HepG2 (cell line): Measurements from ENCODE around the gene TASP1. TPM values are rescaled to one million over a fixed set of nuclear protein-coding genes. Genes with fewer than 3 reads are reported as not detected.

Experiments
- ARID2 ChIP-seq: sonication (generic); formaldehyde crosslinking; IDR thresholded peaks from 2 replicates; pipeline ENCODE4 v1.8.1; 2022; ENCODE audit warnings: mild to moderate bottlenecking, missing genetic modification reagents, borderline replicate concordance
- ATF5 ChIP-seq: sonication (generic); formaldehyde crosslinking; IDR thresholded peaks from 2 replicates; pipeline ENCODE4 v1.4.0; 2020; ENCODE audit warnings: mild to moderate bottlenecking, low read depth, missing genetic modification reagents
- CAMTA2 ChIP-seq: sonication (generic); formaldehyde crosslinking; IDR thresholded peaks from 2 replicates; pipeline ENCODE4 v1.4.0; 2020; ENCODE audit warnings: mild to moderate bottlenecking, missing genetic modification reagents, borderline replicate concordance
- CEBPB ChIP-seq: IDR thresholded peaks from 2 replicates; pipeline ENCODE4 v1.6.1; 2011; ENCODE audit warnings: low read depth, low read length, improper control_type of control experiment, borderline replicate concordance
- HMG20B ChIP-seq: conservative IDR thresholded peaks from 2 replicates; pipeline ENCODE4 v1.6.1; 2016; ENCODE audit warnings: missing genetic modification reagents, missing compliant biosample characterization
- HNRNPUL1 ChIP-seq: fragments of 200-400 bp; formaldehyde crosslinking; IDR thresholded peaks from 2 replicates; pipeline ENCODE4 v1.6.1; 2017; ENCODE audit warnings: low read depth, mild to moderate bottlenecking, low read length, moderate library complexity
- KLF11 ChIP-seq: IDR thresholded peaks from 2 replicates; pipeline ENCODE4 v1.6.1; 2016; ENCODE audit warnings: missing compliant biosample characterization
- KLF16 ChIP-seq, 2 experiments: sonication (generic) in 1 of 2; formaldehyde crosslinking in 1 of 2; IDR thresholded peaks; 2 replicates each; pipeline versions ENCODE4 v1.6.1 to v1.8.0; 2016 to 2023; ENCODE audit warnings: missing genetic modification reagents in 2 of 2, missing compliant biosample characterization in 1 of 2
- KLF6 ChIP-seq: IDR thresholded peaks from 2 replicates; pipeline ENCODE4 v1.8.0; 2016; ENCODE audit warnings: missing biosample characterization, missing genetic modification reagents
- NR2F6 ChIP-seq, 2 experiments: IDR thresholded peaks; 2 replicates each; pipeline ENCODE4 v1.6.1; 2016; ENCODE audit warnings: antibody characterized with exemption in 1 of 2, mild to moderate bottlenecking in 1 of 2
- PHF21A ChIP-seq: sonication (generic); formaldehyde crosslinking; IDR thresholded peaks from 2 replicates; pipeline ENCODE4 v1.5.0; 2020; ENCODE audit warnings: mild to moderate bottlenecking, missing genetic modification reagents
- SMAD1 ChIP-seq: sonication (generic); formaldehyde crosslinking; IDR thresholded peaks from 2 replicates; pipeline ENCODE4 v1.4.0; 2020; ENCODE audit warnings: missing genetic modification reagents, low read depth, mild to moderate bottlenecking, borderline replicate concordance
- SNAPC2 ChIP-seq: sonication (generic); formaldehyde crosslinking; IDR thresholded peaks from 2 replicates; pipeline ENCODE4 v1.8.1; 2022; ENCODE audit warnings: mild to moderate bottlenecking, missing genetic modification reagents
- TCF7L2 ChIP-seq: IDR thresholded peaks from 2 replicates; pipeline ENCODE4 v1.6.1; 2011; ENCODE audit warnings: mild to moderate bottlenecking, low read depth, low read length, moderate library complexity
- TEAD2 ChIP-seq: sonication (generic); formaldehyde crosslinking; IDR thresholded peaks from 2 replicates; pipeline ENCODE4 v1.9.0; 2021; ENCODE audit warnings: missing genetic modification reagents
- XBP1 ChIP-seq: sonication (generic); formaldehyde crosslinking; IDR thresholded peaks from 2 replicates; pipeline ENCODE4 v1.5.0; 2020; ENCODE audit warnings: missing genetic modification reagents
- ZBTB21 ChIP-seq: sonication (generic); formaldehyde crosslinking; IDR thresholded peaks from 2 replicates; pipeline ENCODE4 v1.4.0; 2020; ENCODE audit warnings: missing genetic modification reagents
- ZFP82 ChIP-seq: sonication (generic); formaldehyde crosslinking; IDR thresholded peaks from 2 replicates; pipeline ENCODE4 v1.5.1; 2020; ENCODE audit warnings: mild to moderate bottlenecking, missing genetic modification reagents, borderline replicate concordance
- ZNF124 ChIP-seq: sonication (generic); formaldehyde crosslinking; IDR thresholded peaks from 2 replicates; pipeline ENCODE4 v1.4.0; 2020; ENCODE audit warnings: missing genetic modification reagents
- ZNF180 ChIP-seq: sonication (generic); formaldehyde crosslinking; IDR thresholded peaks from 2 replicates; pipeline ENCODE4 v1.4.0; 2020; ENCODE audit warnings: low read depth, missing genetic modification reagents, borderline replicate concordance
- ZNF274 ChIP-seq: sonication (generic); formaldehyde crosslinking; IDR thresholded peaks from 2 replicates; pipeline ENCODE4 v1.5.1; 2020; ENCODE audit warnings: mild to moderate bottlenecking, missing genetic modification reagents
- ZNF30 ChIP-seq: sonication (generic); formaldehyde crosslinking; IDR thresholded peaks from 2 replicates; pipeline ENCODE4 v1.5.0; 2020; ENCODE audit warnings: mild to moderate bottlenecking, missing genetic modification reagents
- ZNF607 ChIP-seq: sonication (generic); formaldehyde crosslinking; IDR thresholded peaks from 2 replicates; pipeline ENCODE4 v1.5.1; 2020; ENCODE audit warnings: missing genetic modification reagents, mild to moderate bottlenecking, borderline replicate concordance
- ZSCAN22 ChIP-seq: sonication (generic); formaldehyde crosslinking; IDR thresholded peaks from 2 replicates; pipeline ENCODE4 v1.4.0; 2020; ENCODE audit warnings: mild to moderate bottlenecking, missing genetic modification reagents
- ZSCAN30 ChIP-seq: sonication (generic); formaldehyde crosslinking; IDR thresholded peaks from 2 replicates; pipeline ENCODE4 v1.5.0; 2020; ENCODE audit warnings: mild to moderate bottlenecking, missing genetic modification reagents
- polyA plus RNA-seq, 8 experiments: library from polyadenylated mRNA; depleted of rRNA in 3 of 8; stranded (reverse) in 7 of 8; unstranded in 1 of 8; fragments of >200 nt; fragmentation: Illumina TruSeq in 4 of 8; extraction: Trizol in 4 of 8; gene quantifications; 2 replicates each; pipeline versions ENCODE4 v1.2.1 to v1.2.3, GENCODE V29; 2011 to 2016; ENCODE audit warnings: low read depth in 4 of 8, missing spikeins in 1 of 8, mixed read lengths in 1 of 8; ENCODE audit not compliant: insufficient read depth in 1 of 8
- total RNA-seq, 5 experiments: library from RNA; depleted of rRNA; stranded (reverse); fragments of >200 nt; fragmentation: Illumina TruSeq; extraction: Trizol; gene quantifications; 2 replicates each; pipeline ENCODE4 v1.2.3, GENCODE V29; 2016; ENCODE audit warnings: low read depth in 1 of 5
- TF ChIP-seq, protein P1 (sequence below): sonication (generic); formaldehyde crosslinking; IDR thresholded peaks from 2 replicates; pipeline ENCODE4 v1.5.0; 2020; ENCODE audit warnings: missing genetic modification reagents
- TF ChIP-seq, protein P2 (sequence below): sonication (generic); formaldehyde crosslinking; IDR thresholded peaks from 2 replicates; pipeline ENCODE4 v1.8.0; 2022; ENCODE audit warnings: missing genetic modification reagents, low read depth, mild to moderate bottlenecking, borderline replicate concordance
- TF ChIP-seq, protein P3 (sequence below): sonication (generic); formaldehyde crosslinking; IDR thresholded peaks from 2 replicates; pipeline ENCODE4 v1.5.0; 2020; ENCODE audit warnings: missing genetic modification reagents

TASP1 gene
- total and polyA plus RNA-seq, 2 of the 13 experiments (the other 11 are each of a cell fraction or from before 2014, with no cell fraction given), result 10.0 to 25.2 TPM

GRCh38 chr20:13418263-13419229 is 220.2 kb downstream of the TASP1 start (continued):
- TF ChIP-seq ZSCAN22 (CRISPR knock-in tag) (no peak), KLF11 (peak; percentile 94), PHF21A (CRISPR knock-in tag) (peak; percentile 67; the same call in 1 of the 2 replicates), TCF7L2 (peak; percentile 73), ZNF180 (CRISPR knock-in tag) (no peak), XBP1 (CRISPR knock-in tag) (no peak), SNAPC2 (CRISPR knock-in tag) (peak; percentile 86; the same call in 1 of the 2 replicates), ZNF30 (CRISPR knock-in tag) (no peak), ZNF124 (CRISPR knock-in tag) (0 out of 2 replicates have a peak, but pooled peaks have one; percentile 57), ZSCAN30 (CRISPR knock-in tag) (0 out of 2 replicates have a peak, but pooled peaks have one; percentile 46), ZNF607 (CRISPR knock-in tag) (no peak; the same call in 1 of the 2 replicates), SMAD1 (CRISPR knock-in tag) (no peak), ZNF274 (no peak), CAMTA2 (no peak), CEBPB (peak; percentile 85; the same call in 1 of the 2 replicates), ATF5 (CRISPR knock-in tag) (no peak), HMG20B (CRISPR knock-in tag) (peak; percentile 76), KLF16 (CRISPR knock-in tag; IDR thresholded peaks at IDR 0.05) (peak in 1 of 2 experiments; percentile 94; a peak in 2 of 4 replicates), ZFP82 (CRISPR knock-in tag) (0 out of 2 replicates have a peak, but pooled peaks have one; percentile 75), NR2F6 (IDR thresholded peaks at IDR 0.05) (peak; percentile 87), NR2F6 (CRISPR knock-in tag; IDR thresholded peaks at IDR 0.05) (peak; percentile 91), HNRNPUL1 (no peak), KLF6 (CRISPR knock-in tag) (peak; percentile 54), TEAD2 (no peak), ZBTB21 (CRISPR knock-in tag) (peak; percentile 21; the same call in 1 of the 2 replicates), ARID2 (peak; percentile 65; the same call in 1 of the 2 replicates)
- TF ChIP-seq, protein P1, sequence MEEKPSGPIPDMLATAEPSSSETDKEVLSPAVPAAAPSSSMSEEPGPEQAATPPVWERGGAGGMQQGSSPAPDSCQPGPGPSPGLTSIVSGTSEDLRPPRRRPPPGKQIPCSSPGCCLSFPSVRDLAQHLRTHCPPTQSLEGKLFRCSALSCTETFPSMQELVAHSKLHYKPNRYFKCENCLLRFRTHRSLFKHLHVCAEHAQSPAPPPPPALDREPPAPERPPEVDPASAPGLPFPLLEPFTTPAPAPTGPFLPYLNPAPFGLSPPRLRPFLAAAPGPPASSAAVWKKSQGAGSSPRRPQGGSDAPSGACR (CRISPR knock-in tag), result peak; percentile 40; the same call in 1 of the 2 replicates
- TF ChIP-seq, protein P2, sequence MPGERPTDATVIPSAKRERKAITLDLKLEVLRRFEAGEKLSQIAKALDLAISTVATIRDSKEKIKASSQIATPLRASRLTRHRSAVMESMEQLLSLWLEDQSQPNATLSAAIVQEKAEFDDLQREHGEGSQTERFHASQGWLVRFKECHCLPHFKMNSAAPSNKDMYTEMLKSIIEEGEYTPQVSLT (CRISPR knock-in tag), result no peak
- TF ChIP-seq, protein P3, sequence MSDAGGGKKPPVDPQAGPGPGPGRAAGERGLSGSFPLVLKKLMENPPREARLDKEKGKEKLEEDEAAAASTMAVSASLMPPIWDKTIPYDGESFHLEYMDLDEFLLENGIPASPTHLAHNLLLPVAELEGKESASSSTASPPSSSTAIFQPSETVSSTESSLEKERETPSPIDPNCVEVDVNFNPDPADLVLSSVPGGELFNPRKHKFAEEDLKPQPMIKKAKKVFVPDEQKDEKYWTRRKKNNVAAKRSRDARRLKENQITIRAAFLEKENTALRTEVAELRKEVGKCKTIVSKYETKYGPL (CRISPR knock-in tag), result 0 out of 2 replicates have a peak, but pooled peaks have one; percentile 35
